LHCN-M2 (cell line): ENCODE data around the gene ELL. TPM values are rescaled to one million over a fixed set of nuclear protein-coding genes. Genes with fewer than 3 reads are reported as not detected.
"Not testable (repeated sequence)": the region's sequence is repeated elsewhere in the genome, so short reads cannot be mapped to it uniquely, and the experiment has no call there.

ENCODE experiments used
- DNase-seq: peaks from one replicate; pipeline ENCODE4 v3.0.0-alpha.2; 2012; ENCODE audit warnings: low read depth
- total RNA-seq: library from RNA; depleted of rRNA; stranded (reverse); fragments of >200 nt; gene quantifications from 2 replicates; pipeline ENCODE4 v1.2.3, GENCODE V29; 2014; rRNA removed

The ELL gene
- total RNA-seq, 1 experiment from 2014 or later, result 10.8 TPM

GRCh38 chr19:18402455-18403248 is 119.2 kb downstream of the ELL start:
- DNase-seq, result not testable (repeated sequence)

GRCh38 chr19:18401580-18402112 is 120.2 kb downstream of the ELL start:
- DNase-seq, result peak; percentile 55

- peak; percentile 47 for DNase-seq
Measured at GRCh38 chr19:18399008-18399407, 122.9 kb downstream of the ELL start.

GRCh38 chr19:18397242-18398202 is 124.3 kb downstream of the ELL start, which contains the start of gene LRRC25:
TSS of gene LRRC25 (minus strand) at chr19:18397622. CDS start at chr19:18396963, 659 bp downstream.
- DNase-seq, result no peak

- DNase-seq, result no peak
Measured at GRCh38 chr19:18396471-18397241, 125.2 kb downstream of the ELL start.

- no peak for DNase-seq
Measured at GRCh38 chr19:18393836-18394235, 128.0 kb downstream of the ELL start.

GRCh38 chr19:18392926-18393325 is 128.9 kb downstream of the ELL start:
- DNase-seq, result no peak

Other genes starting within 250 kb of the ELL start
- gene IQCN, start 247.6 kb downstream of the ELL start, total RNA-seq, result 0.06 and 0.13 TPM in 2 replicates
- gene JUND, start 240.4 kb downstream of the ELL start, total RNA-seq, result 47.3 and 60.9 TPM in 2 replicates
- gene LSM4, start 199.0 kb downstream of the ELL start, total RNA-seq, result 376 and 434 TPM in 2 replicates
- 8.0 and 11.0 TPM in 2 replicates for gene PGPEP1, start 181.5 kb downstream of the ELL start, total RNA-seq
- gene GDF15, start 135.9 kb downstream of the ELL start, total RNA-seq, result 109 and 147 TPM in 2 replicates
- not detected in 2 replicates for gene LRRC25, start 124.4 kb downstream of the ELL start, total RNA-seq
- gene SSBP4, start 102.7 kb downstream of the ELL start, total RNA-seq, result 41.6 and 64.2 TPM in 2 replicates
- gene ISYNA1, start 83.9 kb downstream of the ELL start, total RNA-seq, result 0.83 and 0.86 TPM in 2 replicates
- 374 and 409 TPM in 2 replicates for gene FKBP8, start 21.5 kb upstream of the ELL start, total RNA-seq
- 136 and 148 TPM in 2 replicates for gene KXD1, start 35.8 kb upstream of the ELL start, total RNA-seq
- 772 and 799 TPM in 2 replicates for gene UBA52, start 49.8 kb upstream of the ELL start, total RNA-seq
- gene REX1BD, start 66.7 kb upstream of the ELL start, total RNA-seq, result 90.9 and 100 TPM in 2 replicates
- gene CRLF1, start 84.7 kb upstream of the ELL start, total RNA-seq, result 0.86 and 5.8 TPM in 2 replicates
- 0.11 and 0.26 TPM in 2 replicates for gene TMEM59L, start 90.8 kb upstream of the ELL start, total RNA-seq
- gene KLHL26, start 115.0 kb upstream of the ELL start, total RNA-seq, result 3.3 and 5.3 TPM in 2 replicates
- 1.7 and 2.0 TPM in 2 replicates for gene CRTC1, start 161.6 kb upstream of the ELL start, total RNA-seq